Cerebellar nuclear complex (tissue), 1 donor: Measurements from ENCODE around the gene GZMM.

Experiments used
- DNase-seq, 2 experiments: peaks; one replicate each; lab custom pipeline; 2025; lab: John Stamatoyannopoulos, UW

GZMM gene

DNA sequence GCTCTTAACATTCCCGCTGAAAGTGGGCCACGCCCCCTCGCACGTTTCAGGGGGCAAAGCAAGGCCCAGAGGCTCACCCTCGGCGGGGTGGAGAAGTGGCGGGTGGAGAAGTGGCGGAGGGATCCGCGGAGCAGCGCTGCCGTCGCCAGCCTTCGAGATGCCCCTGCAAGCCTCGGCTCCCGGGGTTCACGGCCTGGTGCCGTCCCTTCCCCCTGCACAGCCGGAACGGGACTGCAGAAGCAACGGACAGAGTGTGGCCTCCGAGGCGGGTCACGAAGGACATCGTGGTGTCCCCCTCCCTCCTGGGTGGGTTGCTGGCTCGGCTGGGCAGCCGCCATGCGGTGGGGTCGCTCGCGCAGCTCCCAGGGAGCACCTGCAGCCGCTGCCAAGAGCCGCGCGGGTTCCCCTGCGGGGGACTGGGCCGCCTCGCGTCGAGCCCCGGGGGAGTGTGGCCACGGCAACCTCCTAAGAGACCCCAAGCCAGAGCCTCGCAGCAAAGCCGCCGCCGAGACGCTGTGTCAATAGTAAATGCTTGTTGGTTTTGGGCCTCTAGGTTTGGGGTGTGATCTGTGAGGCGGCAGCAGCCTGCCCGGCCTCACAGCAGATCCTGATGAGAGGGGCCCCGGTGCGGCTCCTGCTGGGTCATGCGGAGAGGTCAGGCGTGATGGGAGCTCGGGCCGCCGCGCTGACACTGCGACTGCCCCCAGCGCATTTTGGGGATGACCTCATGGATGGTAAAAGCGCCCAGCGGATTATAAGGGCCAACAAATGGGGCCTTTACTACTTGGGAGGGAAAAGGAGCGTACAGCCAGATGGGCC lies 31.1 kb upstream of the GZMM start:
- DNase-seq = no peak

DNA sequence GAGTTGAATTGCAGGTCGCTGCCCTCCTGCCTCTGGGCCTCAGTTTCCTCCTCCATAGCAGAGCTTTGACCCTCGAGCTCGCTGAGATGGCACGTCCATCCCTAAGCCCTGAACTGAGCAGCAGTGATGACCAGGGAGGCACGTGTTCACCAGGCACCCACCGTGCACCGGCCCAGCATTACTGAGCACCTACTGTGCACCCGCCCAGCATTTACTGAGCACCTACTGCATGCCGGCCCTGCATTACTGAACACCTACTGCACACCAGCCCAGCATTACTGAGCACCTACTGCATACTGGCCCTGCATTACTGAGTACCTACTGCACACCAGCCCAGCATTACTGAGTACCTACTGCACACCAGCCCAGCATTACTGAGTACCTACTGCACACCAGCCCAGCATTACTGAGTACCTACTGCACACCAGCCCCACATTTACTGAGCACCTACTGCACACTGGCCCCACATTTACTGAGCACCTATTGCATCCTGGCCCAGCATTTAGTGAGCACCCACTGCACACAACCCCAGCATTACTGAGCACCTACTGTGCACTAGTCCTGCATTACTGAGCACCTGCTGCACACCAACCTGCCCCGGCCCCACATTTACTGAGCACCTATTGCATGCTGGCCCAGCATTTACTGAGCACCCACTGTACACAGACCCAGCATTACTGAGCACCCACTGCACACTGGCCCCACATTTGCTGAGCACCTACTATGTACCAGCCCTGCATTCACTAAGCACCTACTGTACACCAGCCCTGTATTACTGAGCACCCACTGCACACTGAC lies 30.3 kb upstream of the GZMM start:
- DNase-seq = no peak

DNA sequence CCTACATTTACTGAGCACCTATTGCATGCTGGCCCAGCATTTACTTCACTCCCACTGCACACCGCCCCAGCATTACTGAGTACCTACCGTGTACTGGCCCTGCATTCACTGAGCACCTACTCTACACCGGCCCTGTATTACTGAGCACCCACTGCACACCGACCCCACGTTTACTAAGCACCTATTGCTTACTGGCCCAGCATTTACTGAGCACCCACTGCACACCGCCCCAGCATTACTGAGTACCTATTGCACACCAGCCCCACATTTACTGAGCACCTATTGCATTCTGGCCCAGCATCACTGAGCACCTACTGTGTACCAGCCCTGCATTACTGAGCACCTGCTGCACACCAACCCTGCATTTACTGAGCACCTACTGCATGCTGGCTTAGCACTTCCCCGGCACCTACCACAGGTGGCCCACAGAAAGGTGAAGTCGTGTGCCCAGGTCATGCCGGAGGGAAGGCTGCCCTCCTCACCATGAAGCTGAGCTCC lies 29.6 kb upstream of the GZMM start:
- no peak for DNase-seq

DNA sequence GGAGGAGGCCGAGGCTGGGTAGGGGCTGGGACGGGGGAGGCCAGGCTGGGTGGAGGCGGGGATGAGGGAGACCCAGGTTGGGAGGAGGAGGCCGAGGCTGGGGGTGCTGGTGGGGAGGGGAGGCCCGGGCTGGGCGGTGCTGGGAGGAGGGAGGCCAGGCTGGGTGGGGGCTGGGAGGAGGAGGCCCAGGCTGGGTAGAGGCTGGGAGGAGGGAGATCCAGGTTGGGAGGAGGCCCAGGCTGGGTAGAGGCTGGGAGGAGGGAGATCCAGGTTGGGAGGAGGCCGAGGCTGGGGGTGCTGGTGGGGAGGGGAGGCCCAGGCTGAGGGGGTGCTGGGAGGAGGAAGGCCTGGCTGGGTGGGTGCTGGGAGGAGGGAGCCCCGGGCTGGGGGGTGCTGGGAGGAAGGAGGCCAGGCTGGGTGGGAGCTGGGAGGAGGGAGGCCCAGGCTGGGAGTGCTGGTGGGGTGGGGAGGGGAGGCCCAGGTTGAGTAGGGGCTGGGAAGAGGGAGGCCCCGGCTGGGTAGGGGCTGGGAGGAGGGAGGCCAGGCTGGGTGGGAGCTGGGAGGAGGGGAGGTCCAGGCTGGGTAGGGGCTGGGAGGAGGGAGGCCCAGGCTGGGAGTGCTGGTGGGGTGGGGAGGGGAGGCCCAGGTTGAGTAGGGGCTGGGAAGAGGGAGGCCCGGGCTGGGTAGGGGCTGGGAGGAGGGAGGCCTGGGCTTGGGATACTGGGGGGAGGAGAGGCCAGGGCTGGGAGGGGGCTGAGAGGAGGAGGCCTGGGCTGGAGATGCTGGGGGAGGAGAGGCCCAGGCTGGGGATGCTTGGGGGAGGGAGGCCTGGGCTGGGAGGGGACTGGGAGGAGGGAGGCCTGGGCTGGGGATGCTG lies 25.9 kb upstream of the GZMM start:
- no peak for DNase-seq

DNA sequence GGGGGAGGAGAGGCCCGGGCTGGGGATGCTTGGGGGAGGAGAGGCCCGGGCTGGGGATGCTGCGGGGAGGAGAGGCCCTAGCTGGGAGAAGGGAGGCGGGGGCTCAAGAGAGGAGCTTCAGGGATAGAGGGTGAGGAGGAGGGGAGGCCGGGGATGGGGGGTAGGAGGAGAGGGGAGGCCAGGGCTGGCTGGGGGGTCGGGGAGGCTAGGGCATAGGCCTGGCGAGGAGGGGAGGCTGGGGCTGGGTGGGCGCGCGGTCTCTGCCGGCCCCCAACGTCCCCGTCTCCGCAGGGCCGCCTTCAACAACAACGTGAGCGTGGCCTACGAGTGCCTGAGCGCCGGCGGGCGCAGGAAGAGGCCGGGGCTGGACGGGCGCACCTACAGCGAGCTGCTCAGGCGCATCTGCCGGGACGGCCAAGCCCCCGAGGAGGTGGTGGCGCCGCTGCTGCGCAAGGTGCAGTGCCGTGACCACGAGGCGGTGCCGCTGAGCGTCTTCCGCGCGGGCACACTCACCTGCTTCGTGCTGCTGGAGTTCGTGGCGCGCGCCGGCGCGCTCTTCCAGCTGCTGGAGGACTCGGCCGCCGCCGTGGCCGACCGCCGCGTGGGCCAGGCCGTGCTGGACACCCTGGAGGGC lies 25.1 kb upstream of the GZMM start:
- DNase-seq = no peak

DNA sequence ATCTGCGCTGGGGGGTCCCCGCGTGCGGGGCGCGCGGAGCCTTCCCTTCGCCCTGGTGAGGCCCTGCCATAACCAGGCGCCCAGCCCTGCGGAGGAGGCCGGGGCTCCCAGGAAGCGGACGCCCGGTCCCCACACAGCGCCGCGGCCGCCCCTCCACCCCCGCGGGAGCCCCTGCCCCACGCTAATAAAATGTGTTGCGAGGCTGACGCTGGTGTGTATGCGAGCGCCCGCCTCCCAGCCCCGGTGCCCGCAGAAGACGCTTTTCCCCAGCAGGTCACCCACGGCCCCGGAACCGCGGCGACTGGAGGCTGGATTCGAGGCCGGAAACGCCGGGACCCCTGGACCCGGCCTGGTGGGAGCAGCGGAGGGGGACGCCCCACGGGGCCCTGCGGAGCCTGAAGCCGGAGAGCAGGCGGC lies 24.4 kb upstream of the GZMM start:
- no peak for DNase-seq

DNA sequence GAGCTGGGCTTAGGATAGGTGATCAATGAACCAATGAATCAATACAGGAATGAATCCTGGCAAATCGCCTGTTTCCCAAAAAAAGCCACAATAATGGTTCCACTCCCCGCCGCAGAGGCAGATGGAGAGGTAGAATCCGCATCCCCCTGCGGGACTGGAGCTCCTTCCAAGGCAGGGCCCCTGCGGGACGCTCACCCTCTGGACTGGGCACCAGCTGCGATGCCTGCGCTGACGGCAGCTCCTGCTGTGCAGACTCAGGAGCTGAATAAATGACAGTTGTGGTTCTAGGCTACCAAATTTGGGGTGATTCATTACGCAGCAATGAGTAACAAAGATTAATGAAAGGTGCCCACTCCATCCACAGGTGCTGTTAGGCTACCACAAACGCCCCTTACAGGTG lies 21.1 kb upstream of the GZMM start:
- DNase-seq = no peak

DNA sequence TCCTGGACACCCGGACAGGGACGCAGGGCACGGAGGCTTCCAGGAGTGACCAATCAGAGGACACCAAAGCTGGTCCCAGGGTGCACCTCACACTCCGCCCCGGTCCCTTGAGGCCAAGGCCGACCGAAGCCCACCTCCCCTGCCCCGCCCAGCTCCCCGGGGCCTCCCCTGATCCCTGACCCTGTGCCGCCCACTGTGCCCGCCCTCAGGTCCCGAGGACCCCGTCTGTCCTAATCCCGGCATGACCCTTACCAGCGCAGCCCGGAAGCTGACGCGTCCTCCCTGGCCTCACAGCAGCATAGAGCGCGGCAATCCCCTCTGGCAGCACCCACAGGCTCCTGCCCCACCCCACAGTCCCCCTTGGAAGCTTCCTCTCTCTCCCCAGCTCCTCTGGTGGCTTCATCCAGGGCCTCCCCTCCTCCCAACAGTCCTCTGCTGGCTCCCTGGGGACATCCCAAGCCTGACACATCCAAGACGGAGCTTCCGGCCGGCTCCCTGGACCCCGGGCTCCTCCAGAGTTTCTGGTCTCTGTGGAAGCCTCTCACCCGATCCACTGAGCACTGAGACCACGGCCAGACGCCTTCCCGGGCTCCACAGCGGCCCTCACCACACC lies 19.7 kb upstream of the GZMM start:
- DNase-seq = no peak

DNA sequence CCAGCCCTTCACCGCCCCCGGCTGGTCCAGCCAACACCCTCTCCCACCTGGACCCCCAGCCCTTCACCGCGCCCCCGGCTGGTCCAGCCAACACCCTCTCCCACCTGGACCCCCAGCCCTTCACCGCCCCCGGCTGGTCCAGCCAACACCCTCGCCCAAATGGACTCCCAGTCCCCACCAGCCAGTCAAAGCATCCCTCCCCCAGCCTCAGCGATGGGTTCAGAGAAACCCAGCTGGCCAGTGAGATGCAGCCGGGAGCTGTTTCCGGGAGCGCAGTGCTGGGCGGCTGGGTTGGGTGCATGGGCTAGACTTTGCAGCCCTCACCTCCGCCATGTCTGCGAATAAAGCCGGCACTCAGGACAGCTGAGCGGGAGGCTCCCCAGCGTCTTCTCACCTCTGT lies 18.8 kb upstream of the GZMM start:
- no peak for DNase-seq

DNA sequence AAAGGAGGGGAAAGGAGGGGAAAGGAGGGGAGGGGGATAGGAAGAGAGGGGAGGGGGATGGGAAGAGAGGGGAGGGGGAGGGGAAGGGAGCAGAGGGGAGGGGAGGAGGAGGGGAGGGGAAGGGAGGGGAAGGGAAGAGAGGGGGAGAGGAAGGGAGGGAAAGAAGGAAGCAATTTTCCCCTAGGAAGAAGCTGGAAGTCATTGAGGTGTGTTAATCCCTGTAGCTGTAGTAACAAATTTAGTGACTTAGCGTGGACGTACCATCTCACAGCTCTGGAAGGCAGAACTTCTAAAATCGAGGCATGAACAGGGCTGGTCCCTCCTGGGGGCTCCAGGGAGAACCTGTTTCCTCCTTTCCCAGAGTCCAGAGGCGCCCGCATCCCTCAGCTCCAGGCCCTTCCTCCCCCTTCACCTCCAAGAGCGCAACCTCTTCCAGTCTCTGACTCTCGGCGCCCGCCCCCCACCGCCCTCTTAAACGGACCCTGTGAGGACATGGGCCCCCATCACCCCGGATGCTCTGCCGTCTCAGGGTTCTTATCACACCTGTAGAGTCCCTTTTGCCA lies 17.9 kb upstream of the GZMM start:
- no peak for DNase-seq

DNA sequence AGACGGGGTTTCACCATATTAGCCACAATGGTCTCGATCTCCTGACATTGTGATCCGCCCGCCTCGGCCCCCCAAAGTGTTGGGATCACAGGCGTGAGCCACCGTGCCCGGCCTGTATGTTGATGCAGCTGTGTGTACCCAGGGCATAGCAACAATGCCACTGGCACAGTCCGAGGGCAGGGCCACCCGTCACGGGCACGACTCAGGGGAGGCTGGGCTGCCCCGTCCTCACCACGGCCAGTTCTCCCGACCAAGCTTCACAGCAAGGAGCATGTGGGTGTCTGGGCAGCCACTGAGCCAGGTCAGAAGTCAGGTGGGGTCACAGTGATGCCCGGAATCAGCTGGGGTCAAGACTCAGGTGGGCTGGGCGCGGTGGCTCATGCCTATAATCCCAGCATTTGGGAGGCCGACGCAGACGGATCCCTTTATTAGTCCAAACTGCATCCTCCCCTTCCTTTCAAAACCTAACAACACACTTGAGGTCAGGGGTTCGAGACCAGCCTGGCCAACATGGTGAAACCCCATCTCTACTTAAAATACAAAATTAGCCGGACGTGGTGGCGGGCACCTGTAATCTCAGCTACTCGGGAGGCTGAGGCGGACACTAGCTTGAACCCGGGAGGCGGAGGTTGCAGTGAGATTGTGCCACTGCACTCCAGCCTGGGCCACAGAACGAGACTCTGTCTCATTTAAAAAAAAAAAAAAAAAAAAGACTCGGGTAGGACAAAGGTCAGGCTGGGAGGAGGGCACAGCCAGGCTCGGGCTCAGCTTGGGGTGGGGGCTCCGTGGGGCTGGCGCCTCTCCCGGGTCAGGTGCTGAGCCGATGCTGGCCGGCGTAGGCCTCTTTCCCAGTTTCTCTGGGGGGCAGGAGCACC lies 13.5 kb upstream of the GZMM start:
- DNase-seq = no peak

DNA sequence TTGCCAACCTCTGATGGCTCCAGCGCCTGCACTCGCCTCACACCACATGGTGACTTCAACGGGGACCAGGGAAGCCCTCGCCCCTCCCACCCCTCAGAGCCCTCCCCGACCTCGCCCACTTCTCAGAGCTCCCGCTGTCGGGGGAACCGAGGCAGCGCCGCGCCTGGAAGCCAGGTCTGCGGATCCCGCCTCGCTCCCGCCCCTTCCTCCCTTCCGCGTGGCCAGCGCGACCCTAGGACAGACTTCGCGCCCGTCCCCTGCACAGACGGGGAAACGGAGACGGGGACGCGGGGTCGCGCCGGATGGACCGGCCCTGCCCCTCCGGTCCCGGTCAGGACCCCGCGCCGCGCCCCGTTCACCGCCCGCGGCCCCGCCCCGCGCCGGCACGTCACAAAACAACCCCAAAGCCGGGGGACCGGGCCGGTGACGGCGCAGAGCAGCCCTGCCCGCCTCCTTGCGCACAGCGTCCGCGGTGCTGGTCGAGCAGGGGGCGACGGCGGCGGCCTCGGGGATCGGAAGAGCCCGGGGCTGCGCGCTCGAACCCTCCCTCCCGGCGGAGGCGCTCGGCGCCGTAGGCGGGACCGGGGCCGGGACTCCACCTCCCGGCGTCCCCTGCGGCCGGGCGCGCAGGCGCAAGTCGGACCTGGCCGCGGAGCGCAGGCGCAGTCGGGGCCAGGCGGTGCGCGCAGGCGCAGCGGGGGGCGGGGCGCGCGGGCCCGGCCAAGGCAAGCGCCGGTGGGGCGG lies 12.7 kb upstream of the GZMM start:
- DNase-seq = no peak

DNA sequence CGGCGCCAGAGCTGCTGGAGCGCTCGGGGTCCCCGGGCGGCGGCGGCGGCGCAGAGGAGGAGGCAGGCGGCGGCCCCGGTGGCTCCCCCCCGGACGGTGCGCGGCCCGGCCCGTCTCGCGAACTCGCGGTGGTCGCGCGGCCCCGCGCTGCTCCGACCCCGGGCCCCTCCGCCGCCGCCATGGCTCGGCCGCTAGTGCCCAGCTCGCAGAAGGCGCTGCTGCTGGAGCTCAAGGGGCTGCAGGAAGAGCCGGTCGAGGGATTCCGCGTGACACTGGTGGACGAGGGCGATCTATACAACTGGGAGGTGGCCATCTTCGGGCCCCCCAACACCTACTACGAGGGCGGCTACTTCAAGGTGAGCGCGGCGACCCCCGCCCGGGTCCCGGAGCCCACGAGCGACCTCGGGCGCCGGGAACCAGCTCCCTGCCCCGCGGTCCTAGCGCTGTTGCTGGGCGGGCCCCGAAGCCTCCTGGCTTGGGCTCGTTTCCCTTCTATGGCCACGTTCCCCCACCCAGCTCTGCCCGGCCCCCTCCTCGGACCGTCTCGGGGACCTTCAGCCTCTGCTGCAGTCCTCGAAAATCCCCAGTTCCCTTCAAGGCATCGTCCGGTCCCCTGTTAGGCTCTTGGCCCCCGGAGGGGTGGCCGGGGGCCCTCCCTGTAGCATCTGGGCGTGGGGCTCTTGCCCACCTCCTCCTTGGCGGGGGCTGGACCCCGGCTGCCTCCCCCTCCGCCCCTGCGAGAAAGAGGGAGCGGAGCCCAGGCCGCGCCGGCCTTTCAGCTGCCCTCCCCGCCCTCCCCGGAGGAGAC lies 11.9 kb upstream of the GZMM start, which contains the start of gene CDC34:
TSS of gene CDC34 (plus strand) at position 8 of the 808 bp plus-strand sequence. CDS start at position 180, 172 bp downstream.
- DNase-seq = no peak

DNA sequence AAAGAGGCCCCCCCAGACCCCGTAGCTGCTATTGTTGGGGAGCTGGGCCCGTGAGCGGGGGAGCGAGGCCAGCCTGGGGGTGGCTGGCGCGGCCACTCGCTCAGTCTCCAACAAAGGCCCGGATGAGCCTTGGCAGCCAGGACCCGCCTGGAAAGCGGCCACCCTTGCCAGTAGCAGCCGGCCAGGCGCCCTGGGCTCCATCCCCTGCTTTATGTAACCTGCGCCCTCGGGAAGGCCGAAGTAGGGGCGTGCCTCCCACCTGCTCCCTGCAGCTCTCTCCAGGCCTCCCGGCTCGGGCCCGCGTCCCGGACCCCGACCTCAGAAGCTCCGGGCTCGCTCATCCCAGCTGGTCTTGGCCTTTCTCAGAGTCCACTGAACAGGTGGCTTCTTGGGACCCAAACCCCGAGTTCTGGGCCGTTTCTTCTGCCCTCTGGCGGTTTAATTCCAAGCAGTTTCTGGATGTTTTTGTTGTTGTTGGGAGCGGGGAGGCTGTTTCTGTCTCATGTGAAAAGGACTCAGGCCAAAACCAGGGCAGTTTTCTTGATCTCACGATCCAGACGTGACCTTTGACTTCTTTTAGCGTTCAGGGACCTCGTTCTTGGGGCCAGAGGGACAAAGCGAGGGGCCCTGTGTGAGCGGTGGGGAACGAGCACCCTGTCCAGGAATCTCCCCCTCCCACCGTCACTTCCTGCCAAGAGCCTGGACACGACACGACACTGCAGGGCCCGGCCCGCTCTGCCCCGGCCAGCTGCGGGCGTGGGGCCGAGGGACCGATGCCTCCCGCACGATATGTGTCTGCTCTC lies 11.1 kb upstream of the GZMM start:
- peak in 1 of 2 experiments; percentile 74 for DNase-seq

DNA sequence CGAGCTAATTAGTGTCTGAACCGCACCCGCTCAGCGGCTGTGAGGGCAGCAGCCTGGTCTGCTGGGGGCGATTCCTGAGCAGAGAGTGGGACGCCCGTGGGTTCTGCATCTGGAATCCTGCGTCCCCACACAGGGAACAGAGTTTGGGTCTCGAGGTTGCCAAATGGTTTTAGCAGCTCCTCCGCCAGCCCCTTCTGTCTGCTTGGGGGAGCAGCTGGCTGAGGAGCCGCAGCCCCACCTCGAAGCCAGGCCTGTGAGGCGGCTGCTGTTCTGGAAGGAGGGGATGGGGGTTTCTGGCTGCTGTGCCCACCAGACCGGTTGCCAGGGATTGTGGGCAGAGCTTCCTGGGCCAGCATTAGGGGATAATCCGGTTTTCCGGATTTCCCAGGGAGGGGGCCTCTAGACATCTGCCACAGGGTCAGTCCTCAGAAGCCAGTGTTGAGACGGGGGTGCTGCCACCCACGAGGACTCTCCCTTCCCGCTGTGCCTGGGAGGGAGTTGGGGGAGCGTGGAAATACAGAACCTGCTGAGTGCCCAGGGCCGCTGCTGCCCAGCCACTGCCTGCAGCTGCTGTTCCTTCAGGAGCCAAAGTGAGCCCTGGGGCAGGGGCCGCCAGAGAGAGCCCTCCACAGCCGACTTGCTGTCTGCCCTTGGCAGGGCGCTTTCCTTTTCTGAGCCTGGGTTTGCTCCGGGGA lies 10.3 kb upstream of the GZMM start:
- no peak for DNase-seq

DNA sequence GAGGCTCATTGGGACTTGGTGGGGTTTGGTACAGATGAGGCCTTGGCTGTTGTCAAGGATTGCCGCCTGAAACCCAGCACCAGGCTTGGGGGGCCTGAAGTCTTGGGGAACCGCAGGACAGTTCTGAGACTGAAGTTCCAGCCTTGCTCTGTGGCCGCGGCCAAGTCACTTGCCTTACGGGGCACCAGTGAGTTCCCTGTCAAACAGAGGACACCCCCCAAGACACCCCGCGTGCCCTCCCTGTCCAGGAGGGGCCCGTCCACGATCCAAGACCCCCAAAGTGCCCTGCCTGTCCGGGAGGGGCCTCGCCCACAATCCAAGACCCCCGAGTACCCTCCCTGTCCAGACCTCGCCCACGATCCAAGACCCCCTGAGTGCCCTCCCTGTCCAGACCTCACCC lies 9.8 kb upstream of the GZMM start:
- no peak for DNase-seq
